GM12874 (cell line): Measurements from ENCODE around the gene PCTP.
A peak's percentile ranks its signal among the peaks of the same experiment; 100 is the strongest.

Experiments used
- CTCF ChIP-seq: IDR thresholded peaks from 2 replicates; pipeline ENCODE4 v1.5.1; 2011; ENCODE audit warnings: low read depth, mild to moderate bottlenecking, control low read depth, low read length, moderate library complexity; ENCODE audit not compliant: insufficient read depth

Gene PCTP

DNA sequence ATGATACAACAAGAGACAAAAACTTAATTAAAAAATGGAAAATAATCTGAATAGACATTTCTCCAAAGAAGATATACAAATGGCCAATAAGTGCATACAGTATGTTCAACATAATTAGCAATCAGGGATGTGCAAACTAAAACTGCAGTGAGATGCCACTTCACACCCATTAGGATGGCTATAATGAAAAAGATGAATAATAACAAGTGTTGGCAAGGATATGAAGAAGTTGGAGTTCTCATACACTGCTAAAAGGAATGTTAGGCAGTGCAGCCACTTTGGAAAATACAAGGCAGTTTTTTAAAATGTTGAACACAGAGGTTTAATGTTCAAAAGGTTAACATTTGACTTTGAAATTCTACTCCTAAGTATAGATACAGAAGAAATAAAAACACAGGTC is 69.8 kb downstream of the PCTP start:
- no peak for TF ChIP-seq CTCF

DNA sequence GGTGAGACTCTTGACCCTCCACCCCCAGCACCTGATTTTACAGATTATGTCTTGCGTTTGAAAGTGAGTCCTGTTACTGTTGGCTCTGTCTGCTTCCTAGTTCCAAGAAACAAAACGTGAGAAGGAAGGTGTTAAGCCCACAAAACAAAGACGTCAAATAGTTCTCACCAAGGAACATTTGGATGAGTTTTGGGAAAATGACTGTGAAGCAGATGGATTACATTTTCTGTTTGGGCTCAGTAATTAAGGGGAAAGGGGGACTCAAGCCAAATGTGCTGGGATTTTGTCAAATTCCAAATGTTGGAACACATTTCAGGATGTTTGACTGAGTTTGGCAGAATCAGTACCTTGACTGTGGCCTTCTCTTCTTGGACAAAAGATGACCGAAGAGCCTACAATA is 71.2 kb downstream of the PCTP start:
- no peak for TF ChIP-seq CTCF

DNA sequence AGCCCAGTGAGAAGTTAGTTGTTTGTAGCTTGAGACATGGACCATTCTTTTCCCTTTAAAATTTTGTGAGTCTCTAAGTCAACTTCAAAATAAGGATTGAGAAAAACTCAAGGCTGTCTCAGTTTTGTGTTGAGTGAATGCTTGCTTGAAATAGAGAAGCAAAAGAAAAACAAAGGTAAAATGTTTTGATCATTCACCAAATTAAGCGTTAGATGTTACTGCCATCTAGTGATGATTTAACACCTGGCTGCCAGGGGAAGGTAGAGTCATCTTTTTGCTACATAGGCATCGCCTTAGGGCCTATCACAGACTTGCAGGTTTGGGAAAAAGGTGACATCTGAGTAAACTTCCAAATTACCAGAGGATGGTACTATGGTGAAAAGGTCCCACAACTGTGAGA is 74.4 kb downstream of the PCTP start:
- peak; percentile 9; the same call in 1 of the 2 replicates for TF ChIP-seq CTCF
